Left renal pelvis (tissue), 4 donors: ENCODE results near the gene PRTN3. TPM values are rescaled to one million over a fixed set of nuclear protein-coding genes. Genes with fewer than 3 reads are reported as not detected.
"Not testable (repeated sequence)": the region's sequence is repeated elsewhere in the genome, so short reads cannot be mapped to it uniquely, and the experiment has no call there.

Source experiments
- DNase-seq, 4 donors: peaks; one replicate each; pipeline ENCODE4 v3.0.0-alpha.2; 2013; ENCODE audit warnings: low read depth in 4 of 4, low spot score in 3 of 4
- polyA plus RNA-seq, 4 donors: library from polyadenylated mRNA; unstranded; fragments of 120-200 nt; gene quantifications; one replicate each; pipeline ENCODE4 v1.2.1, GENCODE V29; 2013; ENCODE audit not compliant: insufficient read length in 4 of 4

PRTN3 gene
- polyA plus RNA-seq, 4 donors: 0.59 to 2.0 (median 1.0) TPM

DNA sequence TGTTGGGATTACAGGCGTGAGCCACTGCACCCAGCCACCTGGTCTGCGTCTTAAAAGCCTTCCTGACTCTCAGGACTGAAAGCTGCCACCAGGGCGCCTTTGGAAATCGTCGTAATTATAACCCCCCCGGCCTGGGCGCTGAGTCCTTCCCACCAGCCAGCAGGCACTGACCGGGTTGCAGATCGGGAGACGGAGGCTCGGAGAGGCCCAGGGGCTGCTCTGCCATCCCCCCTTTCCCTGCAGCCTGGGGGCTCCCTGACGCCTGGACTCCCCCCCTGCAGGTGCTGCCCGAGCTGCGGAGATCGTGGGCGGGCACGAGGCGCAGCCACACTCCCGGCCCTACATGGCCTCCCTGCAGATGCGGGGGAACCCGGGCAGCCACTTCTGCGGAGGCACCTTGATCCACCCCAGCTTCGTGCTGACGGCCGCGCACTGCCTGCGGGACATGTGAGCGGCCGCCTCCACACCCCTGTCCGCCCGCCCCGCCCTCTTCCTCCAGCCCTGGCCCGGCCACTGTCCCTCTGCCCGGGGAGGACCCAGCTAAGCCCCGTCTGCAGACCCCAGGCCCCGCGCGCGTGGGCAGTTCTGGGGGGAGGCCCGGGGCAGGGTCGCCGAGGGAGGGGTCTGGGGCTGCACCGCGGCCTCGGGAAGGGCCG lies 2.5 kb downstream of the PRTN3 start:
- DNase-seq: no peak

GRCh38 chr19:843836-844545 lies 3.2 kb downstream of the PRTN3 start:
- DNase-seq: no peak

- DNase-seq: no peak
These were observed 3.8 kb downstream of the PRTN3 start for GRCh38 chr19:844546-844971.

DNA sequence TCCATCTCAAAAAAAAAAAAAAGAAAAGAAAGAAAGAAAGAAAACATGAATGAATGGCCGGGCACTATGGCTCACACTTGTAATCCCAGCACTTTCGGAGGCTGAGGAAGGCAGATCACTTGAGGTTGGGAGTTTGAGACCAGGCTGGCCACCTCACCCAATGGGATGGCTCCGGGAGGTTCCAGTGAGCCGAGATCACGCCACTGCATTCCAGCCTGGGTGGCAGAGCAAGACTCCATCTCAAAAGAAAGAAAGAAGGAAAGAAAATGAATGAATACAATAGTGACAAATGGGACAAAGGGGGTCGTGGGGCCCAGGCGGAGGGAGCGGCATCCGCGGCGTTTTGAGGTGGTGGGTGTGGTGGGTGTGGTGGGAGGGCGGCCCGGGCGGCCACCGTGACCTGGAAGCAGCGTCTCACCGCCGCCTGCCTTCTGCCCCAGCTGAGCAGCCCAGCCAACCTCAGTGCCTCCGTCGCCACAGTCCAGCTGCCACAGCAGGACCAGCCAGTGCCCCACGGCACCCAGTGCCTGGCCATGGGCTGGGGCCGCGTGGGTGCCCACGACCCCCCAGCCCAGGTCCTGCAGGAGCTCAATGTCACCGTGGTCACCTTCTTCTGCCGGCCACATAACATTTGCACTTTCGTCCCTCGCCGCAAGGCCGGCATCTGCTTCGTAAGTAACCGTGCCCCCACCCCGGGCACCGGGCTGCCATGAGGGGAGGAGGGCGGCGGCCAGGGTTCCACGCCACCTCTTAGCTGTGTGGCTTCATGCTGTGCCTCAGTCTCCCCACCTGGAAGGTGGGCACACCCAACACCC lies 5.1 kb downstream of the PRTN3 start:
- DNase-seq: no peak

- DNase-seq: no peak
These were observed 7.7 kb downstream of the PRTN3 start for GRCh38 chr19:848386-848921.

DNA sequence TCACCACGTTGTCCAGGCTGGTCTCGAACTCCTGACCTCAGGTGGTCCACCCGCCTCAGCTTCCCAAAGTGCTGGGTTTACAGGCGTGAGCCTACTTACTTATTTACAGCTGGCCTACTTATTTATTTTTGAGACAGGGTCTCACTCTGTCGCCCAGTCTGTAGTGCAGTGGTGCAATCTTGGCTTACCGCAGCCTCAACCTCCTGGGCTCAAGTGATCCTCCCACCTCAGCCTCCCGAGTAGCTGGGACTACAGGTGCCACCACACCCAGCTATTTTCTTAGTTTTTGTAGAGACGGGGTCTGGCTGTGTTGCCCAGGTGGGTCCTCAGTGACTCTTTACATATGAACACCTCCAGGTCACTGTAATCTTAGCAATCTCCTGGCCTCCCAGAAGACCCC lies 8.4 kb downstream of the PRTN3 start:
- not testable (repeated sequence) for DNase-seq

DNA sequence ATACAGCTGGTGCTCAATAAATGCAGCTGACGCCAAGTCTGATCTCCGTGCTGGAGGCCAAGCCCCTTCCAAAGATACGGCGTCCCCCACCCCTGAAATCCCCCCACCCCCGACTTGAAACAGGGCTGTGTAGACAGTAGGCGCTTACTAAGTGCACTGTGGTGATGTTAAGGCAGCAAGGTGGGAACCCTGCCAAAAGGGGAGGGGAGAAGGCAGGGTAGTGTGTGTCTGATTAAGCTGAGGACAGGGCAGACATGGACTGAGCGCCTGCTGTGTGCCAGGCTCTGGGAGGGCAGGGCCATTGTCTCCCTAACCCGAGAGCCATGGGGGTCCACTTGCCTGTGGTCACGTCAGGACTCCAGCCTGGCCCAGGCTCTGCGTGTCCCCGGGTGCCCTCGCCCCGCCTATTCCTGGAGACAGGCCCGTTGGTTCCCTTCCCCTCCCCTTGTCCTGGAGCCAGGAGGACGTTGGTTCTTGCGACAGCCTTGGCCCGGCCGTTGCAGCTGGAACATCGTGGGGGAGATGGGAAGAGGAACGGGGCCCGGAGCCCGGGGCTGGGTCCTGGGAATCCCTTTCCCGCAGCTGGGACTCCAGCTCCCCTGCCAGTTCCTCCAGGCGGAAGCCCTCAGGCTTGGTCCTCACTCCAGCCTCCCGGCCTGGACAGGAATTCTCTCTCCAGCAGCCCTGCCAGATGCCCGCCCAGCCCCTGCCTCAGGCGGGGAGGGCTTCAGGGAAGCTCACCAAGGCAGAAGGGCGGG lies 9.6 kb downstream of the PRTN3 start:
- no peak for DNase-seq

DNA sequence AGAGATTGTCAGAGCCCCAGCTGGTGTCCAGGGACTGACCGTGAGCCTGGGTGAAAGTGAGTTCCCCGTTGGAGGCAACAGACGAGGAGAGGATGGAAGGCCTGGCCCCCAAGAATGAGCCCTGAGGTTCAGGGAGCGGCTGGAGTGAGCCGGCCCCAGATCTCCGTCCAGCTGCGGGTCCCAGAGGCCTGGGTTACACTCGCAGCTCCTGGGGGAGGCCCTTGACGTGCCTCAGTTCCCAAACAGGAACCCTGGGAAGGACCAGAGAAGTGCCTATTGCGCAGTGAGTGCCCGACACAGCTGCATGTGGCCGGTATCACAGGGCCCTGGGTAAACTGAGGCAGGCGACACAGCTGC lies 10.2 kb downstream of the PRTN3 start:
- DNase-seq: no peak

DNA sequence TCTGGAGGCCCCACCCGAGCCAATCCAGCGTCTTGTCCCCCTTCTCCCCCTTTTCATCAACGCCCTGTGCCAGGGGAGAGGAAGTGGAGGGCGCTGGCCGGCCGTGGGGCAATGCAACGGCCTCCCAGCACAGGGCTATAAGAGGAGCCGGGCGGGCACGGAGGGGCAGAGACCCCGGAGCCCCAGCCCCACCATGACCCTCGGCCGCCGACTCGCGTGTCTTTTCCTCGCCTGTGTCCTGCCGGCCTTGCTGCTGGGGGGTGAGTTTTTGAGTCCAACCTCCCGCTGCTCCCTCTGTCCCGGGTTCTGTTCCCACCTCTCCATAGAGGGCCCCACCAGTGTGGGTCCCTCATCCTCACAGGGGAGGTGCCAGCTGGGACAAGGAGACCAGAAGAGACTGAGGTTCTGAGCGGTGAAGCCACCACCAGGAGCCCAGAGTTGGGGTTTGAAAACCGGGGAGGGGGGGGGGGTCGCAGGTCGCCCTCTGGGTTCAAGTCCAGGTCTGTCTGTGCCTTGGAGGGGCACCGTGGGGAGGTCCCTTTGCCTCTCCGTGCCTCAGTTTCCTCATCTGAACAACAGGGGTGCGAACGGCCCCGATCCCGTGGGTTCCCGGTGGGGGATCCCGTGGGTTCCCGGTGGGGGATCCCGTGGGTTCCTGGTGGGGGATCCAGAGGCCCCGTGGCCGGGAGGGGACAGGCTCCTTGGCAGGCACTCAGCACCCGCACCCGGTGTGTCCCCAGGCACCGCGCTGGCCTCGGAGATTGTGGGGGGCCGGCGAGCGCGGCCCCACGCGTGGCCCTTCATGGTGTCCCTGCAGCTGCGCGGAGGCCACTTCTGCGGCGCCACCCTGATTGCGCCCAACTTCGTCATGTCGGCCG lies 11.6 kb downstream of the PRTN3 start, which contains the start of gene ELANE:
Gene ELANE, plus strand, starts transcription at position 168 of the 878 bp plus-strand sequence. Its CDS starts 26 bp downstream, at position 194.
- no peak for DNase-seq

DNA sequence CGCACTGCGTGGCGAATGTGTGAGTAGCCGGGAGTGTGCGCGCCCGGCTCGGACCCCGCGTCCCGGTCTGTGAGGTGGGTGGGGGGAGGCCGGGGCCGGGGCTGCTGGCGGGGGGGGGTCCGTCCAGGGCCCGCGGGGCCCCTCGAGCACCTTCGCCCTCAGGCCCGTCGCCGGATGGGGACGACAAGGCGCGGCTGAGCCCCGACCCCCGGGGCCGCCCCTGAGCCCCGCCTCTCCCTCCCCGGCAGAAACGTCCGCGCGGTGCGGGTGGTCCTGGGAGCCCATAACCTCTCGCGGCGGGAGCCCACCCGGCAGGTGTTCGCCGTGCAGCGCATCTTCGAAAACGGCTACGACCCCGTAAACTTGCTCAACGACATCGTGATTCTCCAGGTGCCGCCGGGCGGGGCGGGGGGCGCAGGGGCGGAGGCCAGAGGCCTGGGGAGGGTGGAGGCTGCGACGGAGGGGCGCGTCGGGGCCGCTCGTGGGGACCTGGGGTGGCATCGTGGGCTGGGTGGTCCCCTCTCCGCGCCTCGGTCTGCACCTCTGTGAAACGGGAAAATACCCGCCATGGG lies 12.3 kb downstream of the PRTN3 start:
- DNase-seq: no peak

GRCh38 chr19:853614-854220 lies 12.9 kb downstream of the PRTN3 start:
- DNase-seq: not testable (repeated sequence)

- DNase-seq: no peak
These were observed 13.8 kb downstream of the PRTN3 start for GRCh38 chr19:854549-854948.

DNA sequence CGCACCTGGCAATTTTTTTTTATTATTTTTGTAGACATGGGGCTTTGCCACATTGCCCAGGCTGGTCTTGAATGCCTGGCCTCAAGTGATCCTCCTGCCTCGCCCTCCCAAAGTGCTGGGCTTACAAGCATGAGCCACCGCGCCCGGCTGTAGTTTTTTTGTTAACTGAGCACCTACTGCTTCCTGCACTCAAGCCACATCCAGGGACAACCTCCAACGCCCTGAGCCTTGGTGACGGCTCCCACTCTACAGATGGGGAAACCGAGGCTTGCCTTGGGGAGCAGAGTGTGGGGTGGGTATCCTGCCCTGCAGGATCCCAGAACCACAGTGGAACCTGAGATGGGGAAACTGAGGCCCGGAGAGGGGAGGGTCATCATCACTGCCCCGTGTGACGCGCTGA lies 14.3 kb downstream of the PRTN3 start:
- no peak for DNase-seq

DNA sequence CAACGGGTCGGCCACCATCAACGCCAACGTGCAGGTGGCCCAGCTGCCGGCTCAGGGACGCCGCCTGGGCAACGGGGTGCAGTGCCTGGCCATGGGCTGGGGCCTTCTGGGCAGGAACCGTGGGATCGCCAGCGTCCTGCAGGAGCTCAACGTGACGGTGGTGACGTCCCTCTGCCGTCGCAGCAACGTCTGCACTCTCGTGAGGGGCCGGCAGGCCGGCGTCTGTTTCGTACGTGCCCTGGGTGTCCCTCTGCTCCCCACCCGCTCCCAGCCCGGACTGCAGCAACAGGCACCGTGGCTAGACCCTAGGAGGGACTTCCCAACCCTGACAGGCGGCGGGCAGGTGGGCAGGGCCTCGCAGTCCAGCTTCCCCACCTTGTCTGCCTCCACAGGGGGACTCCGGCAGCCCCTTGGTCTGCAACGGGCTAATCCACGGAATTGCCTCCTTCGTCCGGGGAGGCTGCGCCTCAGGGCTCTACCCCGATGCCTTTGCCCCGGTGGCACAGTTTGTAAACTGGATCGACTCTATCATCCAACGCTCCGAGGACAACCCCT lies 14.8 kb downstream of the PRTN3 start:
- DNase-seq: no peak

DNA sequence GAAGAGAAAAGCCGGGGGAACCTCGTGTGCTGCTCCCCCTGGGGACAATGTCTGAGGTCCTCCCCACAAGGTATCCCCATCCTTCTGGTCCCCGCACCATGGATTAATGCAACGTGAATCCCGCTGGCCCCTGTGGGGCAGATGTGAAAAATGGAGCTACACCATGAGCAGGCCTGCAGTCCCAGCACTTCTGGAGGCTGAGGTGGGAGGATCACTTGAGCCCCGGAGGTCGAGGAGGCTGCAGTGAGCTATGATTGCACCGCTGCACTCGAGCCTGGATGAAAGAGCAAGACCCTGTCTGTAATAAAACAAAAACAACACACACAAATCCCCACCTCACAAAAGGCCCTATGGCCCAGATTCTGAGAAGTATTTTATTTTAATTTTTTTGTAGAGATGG lies 17.5 kb downstream of the PRTN3 start:
- no peak for DNase-seq

DNA sequence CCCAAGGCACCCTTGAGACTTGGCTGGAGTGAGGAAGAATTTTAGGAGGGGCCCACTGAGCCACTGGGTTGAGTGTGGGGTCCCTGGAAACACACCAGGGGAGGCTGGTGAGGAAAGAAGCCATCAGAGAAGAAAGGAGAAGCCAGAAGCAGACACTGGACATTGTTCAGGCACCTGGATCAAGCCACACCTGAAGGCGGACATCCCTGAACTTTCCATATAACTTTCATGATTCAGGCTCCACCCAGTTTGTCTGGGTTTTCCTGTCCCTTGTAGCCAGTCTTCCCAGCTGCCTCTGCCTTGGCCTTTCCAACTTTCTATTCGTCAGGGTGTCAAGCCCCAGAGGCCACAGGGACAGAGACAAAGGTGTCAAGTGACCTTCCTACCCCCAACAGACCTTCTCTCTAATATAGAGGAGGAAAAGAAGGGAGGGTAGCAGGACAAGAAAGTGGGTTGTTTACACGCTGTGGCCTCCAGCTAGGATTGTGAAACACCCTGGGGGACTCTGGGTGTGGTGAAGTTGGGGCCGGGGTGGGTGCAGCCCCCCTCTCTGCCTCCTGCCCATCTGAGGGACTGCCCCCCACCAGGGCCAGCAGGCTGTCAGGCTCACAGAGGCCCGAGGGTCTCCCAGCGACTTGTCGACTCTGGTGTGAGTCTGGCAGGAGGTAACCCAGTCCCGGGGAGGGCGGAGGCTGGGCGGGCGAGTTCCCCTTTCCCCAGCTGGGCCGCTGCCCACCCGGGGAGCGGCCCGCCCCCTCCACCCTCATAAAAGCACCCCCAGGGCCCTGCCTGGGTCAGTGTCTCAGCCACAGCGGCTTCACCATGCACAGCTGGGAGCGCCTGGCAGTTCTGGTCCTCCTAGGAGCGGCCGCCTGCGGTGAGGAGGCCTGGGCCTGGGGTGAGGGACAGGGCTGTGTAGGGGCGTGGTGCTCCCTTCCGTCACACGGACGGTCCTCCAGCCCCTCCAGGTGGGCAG lies 18.4 kb downstream of the PRTN3 start, which contains the start of gene CFD:
Gene CFD, plus strand, starts transcription at position 797 of the 976 bp plus-strand sequence. Its CDS starts 26 bp downstream, at position 823.
- no peak for DNase-seq

GRCh38 chr19:861141-861755 lies 20.4 kb downstream of the PRTN3 start:
- DNase-seq: no peak
